ENCODE measurements around the gene TAAR9. TPM values are rescaled to one million over a fixed set of nuclear protein-coding genes. Genes with fewer than 3 reads are reported as not detected.
A peak's percentile ranks its signal among the peaks of the same experiment; 100 is the strongest.

The TAAR9 gene
- total RNA-seq, 1 experiment from 2014 or later: not detected

DNA sequence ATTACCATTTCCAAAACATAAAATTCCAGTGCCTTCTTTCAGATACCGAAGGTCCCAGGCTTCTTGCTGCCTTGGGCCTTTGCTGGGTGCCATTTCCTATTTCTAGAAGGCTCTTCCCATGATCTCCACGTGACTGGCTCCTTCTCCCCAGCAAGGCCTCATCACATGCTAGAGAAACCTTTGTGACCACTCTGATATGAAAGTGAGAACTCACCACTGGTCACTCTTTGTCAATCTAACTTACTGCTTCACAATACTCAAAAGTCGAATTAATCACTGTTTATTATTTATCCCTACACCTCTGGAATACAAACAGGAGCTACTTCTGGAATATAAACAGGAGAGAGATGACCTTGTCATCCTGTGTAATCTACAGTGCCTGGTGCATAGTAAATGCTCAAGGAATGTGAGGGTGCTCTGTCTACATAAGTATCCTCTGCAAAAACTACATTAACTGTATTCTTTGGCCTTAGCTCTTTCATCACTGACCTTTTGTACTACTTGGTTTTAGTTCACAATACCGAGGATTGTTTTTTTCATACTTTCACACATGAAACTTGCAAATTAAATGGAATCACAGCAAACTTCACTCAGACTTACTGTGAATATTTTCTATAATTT lies 26.8 kb upstream of the TAAR9 start:
- CTCF ChIA-PET: no interaction called here
- Histone ChIP-seq H3K4me1 (ENCODE audit: control insufficient read depth in 1 of 2, insufficient read depth in 2 of 2, low read length in 2 of 2) (peaks cover 6 to 18% of the 10 kb centered on the region in 2 experiments), H3K9ac (ENCODE audit: low read length) (no peak overlapping the region), H4K20me1 (ENCODE audit: insufficient read depth) (no peaks in the 10 kb centered on the region; the same call in 1 of the 2 replicates), H3K4me2 (ENCODE audit: low read length) (peak overlapping the region; percentile 86), H3K9me2 (ENCODE audit: insufficient read depth) (no peaks in the 10 kb centered on the region), H3K79me2 (ENCODE audit: insufficient read depth, low read length) (peaks cover 55% of the 10 kb centered on the region), H2AFZ (ENCODE audit: low read depth, low read length, poor library complexity, severe bottlenecking) (no peak overlapping the region), H3K27ac (ENCODE audit: low read depth, low read length) (no peak overlapping the region), H3K9me3 (ENCODE audit: control insufficient read depth in 1 of 2, insufficient read depth in 1 of 2, low read depth in 1 of 2, low read length in 2 of 2) (no peaks in the 10 kb centered on the region), H3K36me3 (ENCODE audit: control insufficient read depth in 1 of 2, insufficient read depth in 2 of 2, low read length in 2 of 2) (no peaks in the 10 kb centered on the region), H3K4me3 (replicated peaks in 1 of 2; ENCODE audit: low read depth in 1 of 2, low read length in 2 of 2) (no peak overlapping the region), H3K27me3 (ENCODE audit: insufficient read depth, low read length) (no peaks in the 10 kb centered on the region)
- no TSS peak for BruUV-seq (replicated peaks)
- RAD21 ChIA-PET (ENCODE audit: low non-redundant PET in 1 of 2, low total read pairs in 2 of 2, uncharacterized antibody in 2 of 2, unreplicated experiment in 2 of 2): no interaction called here
- ATAC-seq (no peak), DNase-seq (ENCODE audit: low read depth, low spot score) (no peak)
- POLR2A ChIA-PET: no interaction called here
- intact Hi-C loops (cut with micrococcal nuclease): no loop called here
- TF ChIP-seq FOSL1 (IDR thresholded peaks at IDR 0.05; ENCODE audit: low read depth) (no peak), SP1 (IDR thresholded peaks at IDR 0.05; ENCODE audit: low read depth) (no peak), YY1 (IDR thresholded peaks at IDR 0.05; ENCODE audit: extremely low read depth, insufficient replicate concordance, low read depth, low read length) (no peak), JUND (IDR thresholded peaks at IDR 0.05) (no peak), CBX3 (IDR thresholded peaks at IDR 0.05; ENCODE audit: low read depth) (no peak), ZFX (IDR thresholded peaks at IDR 0.05) (no peak), EGR1 (IDR thresholded peaks at IDR 0.05; ENCODE audit: low read depth) (no peak), TCF7L2 (IDR thresholded peaks at IDR 0.05; ENCODE audit: borderline replicate concordance, extremely low read depth, insufficient read depth, insufficient read length) (no peak), RAD21 (IDR thresholded peaks at IDR 0.05; ENCODE audit: low read depth) (no peak), EZH2phosphoT487 (IDR thresholded peaks at IDR 0.05; ENCODE audit: borderline replicate concordance) (no peak), CEBPB (IDR thresholded peaks at IDR 0.05; ENCODE audit: low read depth) (no peak)
- TF ChIP-seq, protein P1, sequence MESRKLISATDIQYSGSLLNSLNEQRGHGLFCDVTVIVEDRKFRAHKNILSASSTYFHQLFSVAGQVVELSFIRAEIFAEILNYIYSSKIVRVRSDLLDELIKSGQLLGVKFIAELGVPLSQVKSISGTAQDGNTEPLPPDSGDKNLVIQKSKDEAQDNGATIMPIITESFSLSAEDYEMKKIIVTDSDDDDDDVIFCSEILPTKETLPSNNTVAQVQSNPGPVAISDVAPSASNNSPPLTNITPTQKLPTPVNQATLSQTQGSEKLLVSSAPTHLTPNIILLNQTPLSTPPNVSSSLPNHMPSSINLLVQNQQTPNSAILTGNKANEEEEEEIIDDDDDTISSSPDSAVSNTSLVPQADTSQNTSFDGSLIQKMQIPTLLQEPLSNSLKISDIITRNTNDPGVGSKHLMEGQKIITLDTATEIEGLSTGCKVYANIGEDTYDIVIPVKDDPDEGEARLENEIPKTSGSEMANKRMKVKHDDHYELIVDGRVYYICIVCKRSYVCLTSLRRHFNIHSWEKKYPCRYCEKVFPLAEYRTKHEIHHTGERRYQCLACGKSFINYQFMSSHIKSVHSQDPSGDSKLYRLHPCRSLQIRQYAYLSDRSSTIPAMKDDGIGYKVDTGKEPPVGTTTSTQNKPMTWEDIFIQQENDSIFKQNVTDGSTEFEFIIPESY (IDR thresholded peaks at IDR 0.05; ENCODE audit: extremely low read depth, insufficient replicate concordance, low read length): no peak
- TF ChIP-seq, protein P2, sequence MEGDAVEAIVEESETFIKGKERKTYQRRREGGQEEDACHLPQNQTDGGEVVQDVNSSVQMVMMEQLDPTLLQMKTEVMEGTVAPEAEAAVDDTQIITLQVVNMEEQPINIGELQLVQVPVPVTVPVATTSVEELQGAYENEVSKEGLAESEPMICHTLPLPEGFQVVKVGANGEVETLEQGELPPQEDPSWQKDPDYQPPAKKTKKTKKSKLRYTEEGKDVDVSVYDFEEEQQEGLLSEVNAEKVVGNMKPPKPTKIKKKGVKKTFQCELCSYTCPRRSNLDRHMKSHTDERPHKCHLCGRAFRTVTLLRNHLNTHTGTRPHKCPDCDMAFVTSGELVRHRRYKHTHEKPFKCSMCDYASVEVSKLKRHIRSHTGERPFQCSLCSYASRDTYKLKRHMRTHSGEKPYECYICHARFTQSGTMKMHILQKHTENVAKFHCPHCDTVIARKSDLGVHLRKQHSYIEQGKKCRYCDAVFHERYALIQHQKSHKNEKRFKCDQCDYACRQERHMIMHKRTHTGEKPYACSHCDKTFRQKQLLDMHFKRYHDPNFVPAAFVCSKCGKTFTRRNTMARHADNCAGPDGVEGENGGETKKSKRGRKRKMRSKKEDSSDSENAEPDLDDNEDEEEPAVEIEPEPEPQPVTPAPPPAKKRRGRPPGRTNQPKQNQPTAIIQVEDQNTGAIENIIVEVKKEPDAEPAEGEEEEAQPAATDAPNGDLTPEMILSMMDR (IDR thresholded peaks at IDR 0.05 in 2 of 3, conservative IDR thresholded peaks at IDR 0.05 in 1 of 3; ENCODE audit: borderline replicate concordance in 1 of 3, insufficient read depth in 1 of 3, low read depth in 2 of 3, low read length in 2 of 3): no peak
- TF ChIP-seq, protein P3, sequence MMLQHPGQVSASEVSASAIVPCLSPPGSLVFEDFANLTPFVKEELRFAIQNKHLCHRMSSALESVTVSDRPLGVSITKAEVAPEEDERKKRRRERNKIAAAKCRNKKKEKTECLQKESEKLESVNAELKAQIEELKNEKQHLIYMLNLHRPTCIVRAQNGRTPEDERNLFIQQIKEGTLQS (IDR thresholded peaks at IDR 0.05): no peak
